Retinal pigment epithelial cell (primary cell): ENCODE data around the gene SND1.
"Not testable (repeated sequence)": the region's sequence is repeated elsewhere in the genome, so short reads cannot be mapped to it uniquely, and the experiment has no call there.

Experiments used
- DNase-seq: peaks from one replicate; pipeline ENCODE4 v3.0.0-alpha.2; 2010; ENCODE audit warnings: low read depth
- H3K4me3 ChIP-seq: 2 replicates; pipeline ENCODE4 v1.5.1; 2011; ENCODE audit warnings: mild to moderate bottlenecking, low read length, control low read depth, moderate library complexity
- CTCF ChIP-seq: conservative IDR thresholded peaks from 2 replicates; pipeline ENCODE4 v1.5.1; 2011; ENCODE audit warnings: low read depth, low read length, control low read depth, inconsistent platforms

The SND1 gene

GRCh38 chr7:127901895-127902703 lies 250.1 kb downstream of the SND1 start:
- H3K4me3 ChIP-seq: no peak overlapping the region
- no peak for TF ChIP-seq CTCF
- DNase-seq: no peak

GRCh38 chr7:127902753-127903152 lies 250.8 kb downstream of the SND1 start:
- not testable (repeated sequence) for DNase-seq, H3K4me3 ChIP-seq

- peak; percentile 91 for DNase-seq
- no peak for TF ChIP-seq CTCF
- H3K4me3 ChIP-seq: no peak overlapping the region
Observed at GRCh38 chr7:127903892-127904669, 252.1 kb downstream of the SND1 start.

- no peak for DNase-seq
- no peak overlapping the region for H3K4me3 ChIP-seq
- no peak for TF ChIP-seq CTCF
Observed at GRCh38 chr7:127904670-127904985, 252.6 kb downstream of the SND1 start.

GRCh38 chr7:127905021-127905420 lies 253.0 kb downstream of the SND1 start:
- no peak for TF ChIP-seq CTCF
- no peak for DNase-seq
- no peak overlapping the region for H3K4me3 ChIP-seq

- no peak for DNase-seq
- H3K4me3 ChIP-seq: no peak overlapping the region
- no peak for TF ChIP-seq CTCF
Observed at GRCh38 chr7:127905491-127906330, 253.7 kb downstream of the SND1 start.
